Measurements from ENCODE around the gene HPX.
"Not testable (repeated sequence)": the region's sequence is repeated elsewhere in the genome, so short reads cannot be mapped to it uniquely, and the experiment has no call there.

The HPX gene

GRCh38 chr11:6392251-6392650, 48.5 kb downstream of the HPX start:
- not testable (repeated sequence) for H3K36me3 ChIP-seq (ENCODE audit: control insufficient read depth, insufficient read depth, low read length); DNase-seq (ENCODE audit: low read depth, low spot score); H3K4me3 ChIP-seq (ENCODE audit: low read length); H3K4me1 ChIP-seq (ENCODE audit: control insufficient read depth, insufficient read depth, low read length); H3K27ac ChIP-seq (ENCODE audit: low read length); H3K27me3 ChIP-seq (ENCODE audit: control insufficient read depth, insufficient read depth, low read length); H3K9me3 ChIP-seq (ENCODE audit: control insufficient read depth, insufficient read depth, low read length)
- WGBS (ENCODE audit: insufficient coverage, insufficient read length), result no CpG with 5 or more reads among the region's 4 CpGs

- no CpG with 5 or more reads among the region's 18 CpGs for WGBS (ENCODE audit: insufficient coverage, insufficient read length)
- H3K27me3 ChIP-seq (ENCODE audit: control insufficient read depth, insufficient read depth, low read length), result no peaks in the 10 kb centered on the region
- H3K4me1 ChIP-seq (ENCODE audit: control insufficient read depth, insufficient read depth, low read length), result no peaks in the 10 kb centered on the region
- H3K9me3 ChIP-seq (ENCODE audit: control insufficient read depth, insufficient read depth, low read length), result no peaks in the 10 kb centered on the region
- H3K4me3 ChIP-seq (ENCODE audit: low read length), result no peak overlapping the region
- H3K36me3 ChIP-seq (ENCODE audit: control insufficient read depth, insufficient read depth, low read length), result no peaks in the 10 kb centered on the region
- no peak for DNase-seq (ENCODE audit: low read depth, low spot score)
- H3K27ac ChIP-seq (ENCODE audit: low read length), result no peak overlapping the region
These were observed 49.2 kb downstream of the HPX start for GRCh38 chr11:6391537-6392134.

- no peaks in the 10 kb centered on the region for H3K36me3 ChIP-seq (ENCODE audit: control insufficient read depth, insufficient read depth, low read length)
- H3K4me3 ChIP-seq (ENCODE audit: low read length), result peak overlapping the region; percentile 76; the same call in 1 of the 2 replicates
- DNase-seq (ENCODE audit: low read depth, low spot score), result no peak
- no peaks in the 10 kb centered on the region for H3K27me3 ChIP-seq (ENCODE audit: control insufficient read depth, insufficient read depth, low read length)
- H3K4me1 ChIP-seq (ENCODE audit: control insufficient read depth, insufficient read depth, low read length), result no peaks in the 10 kb centered on the region
- WGBS (ENCODE audit: insufficient coverage, insufficient read length), result no CpG with 5 or more reads among the region's 19 CpGs
- H3K27ac ChIP-seq (ENCODE audit: low read length), result no peak overlapping the region
- H3K9me3 ChIP-seq (ENCODE audit: control insufficient read depth, insufficient read depth, low read length), result no peaks in the 10 kb centered on the region
These were observed 49.9 kb downstream of the HPX start for GRCh38 chr11:6390718-6391469.

GRCh38 chr11:6389905-6390717, 50.7 kb downstream of the HPX start, which contains the start of gene SMPD1:
SMPD1 (plus strand) TSS chr11:6390474; CDS start chr11:6390599, 125 bp downstream.
- Histone ChIP-seq H3K4me3 (ENCODE audit: low read length) (peak within 1 kb of the TSS; percentile 76), H3K27ac (ENCODE audit: low read length) (no peak within 1 kb of the TSS), H3K9me3 (ENCODE audit: control insufficient read depth, insufficient read depth, low read length) (no peaks in the 10 kb centered on the region), H3K27me3 (ENCODE audit: control insufficient read depth, insufficient read depth, low read length) (no peaks in the 10 kb centered on the region), H3K4me1 (ENCODE audit: control insufficient read depth, insufficient read depth, low read length) (peaks cover 1% of the 10 kb centered on the region; the same call in 1 of the 2 replicates), H3K36me3 (ENCODE audit: control insufficient read depth, insufficient read depth, low read length) (no peaks in the 10 kb centered on the region)
- peak; percentile 43 for DNase-seq (ENCODE audit: low read depth, low spot score)
- no CpG with 5 or more reads among the region's 63 CpGs for WGBS (ENCODE audit: insufficient coverage, insufficient read length)

- H3K9me3 ChIP-seq (ENCODE audit: control insufficient read depth, insufficient read depth, low read length), result no peaks in the 10 kb centered on the region
- H3K27me3 ChIP-seq (ENCODE audit: control insufficient read depth, insufficient read depth, low read length), result no peaks in the 10 kb centered on the region
- H3K36me3 ChIP-seq (ENCODE audit: control insufficient read depth, insufficient read depth, low read length), result no peaks in the 10 kb centered on the region
- no peak overlapping the region for H3K27ac ChIP-seq (ENCODE audit: low read length)
- no peak for DNase-seq (ENCODE audit: low read depth, low spot score)
- H3K4me3 ChIP-seq (ENCODE audit: low read length), result no peak overlapping the region
- H3K4me1 ChIP-seq (ENCODE audit: control insufficient read depth, insufficient read depth, low read length), result peaks cover 1% of the 10 kb centered on the region; the same call in 1 of the 2 replicates
- no CpG with 5 or more reads among the region's 1 CpG for WGBS (ENCODE audit: insufficient coverage, insufficient read length)
These were observed 52.0 kb downstream of the HPX start for GRCh38 chr11:6388748-6389147.

GRCh38 chr11:6387811-6388599, 52.8 kb downstream of the HPX start:
- H3K4me3 ChIP-seq (ENCODE audit: low read length), result no peak overlapping the region
- no peaks in the 10 kb centered on the region for H3K9me3 ChIP-seq (ENCODE audit: control insufficient read depth, insufficient read depth, low read length)
- H3K36me3 ChIP-seq (ENCODE audit: control insufficient read depth, insufficient read depth, low read length), result no peaks in the 10 kb centered on the region
- no peaks in the 10 kb centered on the region for H3K27me3 ChIP-seq (ENCODE audit: control insufficient read depth, insufficient read depth, low read length)
- H3K27ac ChIP-seq (ENCODE audit: low read length), result no peak overlapping the region
- WGBS (ENCODE audit: insufficient coverage, insufficient read length), result no CpG with 5 or more reads among the region's 12 CpGs
- no peak for DNase-seq (ENCODE audit: low read depth, low spot score)
- H3K4me1 ChIP-seq (ENCODE audit: control insufficient read depth, insufficient read depth, low read length), result peaks cover 4% of the 10 kb centered on the region; the same call in 1 of the 2 replicates

GRCh38 chr11:6385046-6385777, 55.6 kb downstream of the HPX start:
- Histone ChIP-seq H3K9me3 (ENCODE audit: control insufficient read depth, insufficient read depth, low read length) (no peaks in the 10 kb centered on the region), H3K27me3 (ENCODE audit: control insufficient read depth, insufficient read depth, low read length) (no peaks in the 10 kb centered on the region), H3K27ac (ENCODE audit: low read length) (no peak overlapping the region), H3K36me3 (ENCODE audit: control insufficient read depth, insufficient read depth, low read length) (no peaks in the 10 kb centered on the region), H3K4me1 (ENCODE audit: control insufficient read depth, insufficient read depth, low read length) (peaks cover 4% of the 10 kb centered on the region; the same call in 1 of the 2 replicates), H3K4me3 (ENCODE audit: low read length) (no peak overlapping the region)
- no CpG with 5 or more reads among the region's 7 CpGs for WGBS (ENCODE audit: insufficient coverage, insufficient read length)
- DNase-seq (ENCODE audit: low read depth, low spot score), result no peak

Data from iPS DF 6.9 (cell line).